ENCODE data around the gene C6orf136. TPM values are rescaled to one million over a fixed set of nuclear protein-coding genes. Genes with fewer than 3 reads are reported as not detected.

Gene C6orf136
- total and polyA plus RNA-seq, 9 of the 15 experiments (the other 6 are each of a cell fraction or from before 2014, with no cell fraction given) = 14.1 to 63.1 (median 18.4) TPM

- no peak for TF ChIP-seq ZBTB2 (IDR thresholded peaks at IDR 0.05)
- peak; percentile 20 for TF ChIP-seq RBBP5 (IDR thresholded peaks at IDR 0.05; ENCODE audit: borderline replicate concordance, insufficient read depth, low read length, poor library complexity, severe bottlenecking)
- TF ChIP-seq CREB5 (CRISPR knock-in tag; IDR thresholded peaks at IDR 0.05) = no peak
- no peak for TF ChIP-seq STAT6 (CRISPR knock-in tag; IDR thresholded peaks at IDR 0.05)
- no peak for TF ChIP-seq ZNF79 (CRISPR knock-in tag; IDR thresholded peaks at IDR 0.05; ENCODE audit: low read depth)
- TF ChIP-seq ZBTB12 (CRISPR knock-in tag; IDR thresholded peaks at IDR 0.05) = no peak
- TF ChIP-seq TEAD4 (IDR thresholded peaks at IDR 0.05; ENCODE audit: low read length) = no peak
- no peak for TF ChIP-seq TEAD4 (CRISPR knock-in tag; IDR thresholded peaks at IDR 0.05; ENCODE audit: borderline replicate concordance)
- no peak for TF ChIP-seq HINFP (tag; conservative IDR thresholded peaks at IDR 0.05; ENCODE audit: low read depth)
- no peak for TF ChIP-seq ZNF41 (CRISPR knock-in tag; conservative IDR thresholded peaks at IDR 0.05)
- TF ChIP-seq RBM39 (optimal IDR thresholded peaks at IDR 0.05; ENCODE audit: low read depth, low read length) = no peak
- TF ChIP-seq ZNF740 (CRISPR knock-in tag; IDR thresholded peaks at IDR 0.05) = 0 out of 2 replicates have a peak, but pooled peaks have one; percentile 0
- no peak for TF ChIP-seq ZNF740 (tag; IDR thresholded peaks at IDR 0.05)
- TF ChIP-seq HOMEZ (CRISPR knock-in tag; IDR thresholded peaks at IDR 0.05) = no peak
- no peak for TF ChIP-seq TRIM24 (IDR thresholded peaks at IDR 0.05)
- 0 out of 2 replicates have a peak, but pooled peaks have one; percentile 6 for TF ChIP-seq L3MBTL2 (IDR thresholded peaks at IDR 0.05)
These were observed 40.9 kb downstream of the C6orf136 start (continued) for GRCh38 chr6:30687659-30688431.

Data from K562 (cell line).